HCEC 1CT (cell line): Measurements from ENCODE around the gene UCK2.

ENCODE experiments used
- DNase-seq: peaks from one replicate; pipeline ENCODE4 v3.0.0-alpha.2; 2017

Gene UCK2

GRCh38 chr1:165834881-165835280 is 7.5 kb downstream of the UCK2 start:
- no peak for DNase-seq

GRCh38 chr1:165836664-165837482 is 9.5 kb downstream of the UCK2 start:
- no peak for DNase-seq

GRCh38 chr1:165837838-165838364 is 10.5 kb downstream of the UCK2 start:
- no peak for DNase-seq

- no peak for DNase-seq
These were observed 13.0 kb downstream of the UCK2 start for GRCh38 chr1:165840423-165840822.

- DNase-seq, result peak; percentile 88
These were observed 14.2 kb downstream of the UCK2 start for GRCh38 chr1:165841582-165842017.

GRCh38 chr1:165842023-165842670 is 14.7 kb downstream of the UCK2 start:
- no peak for DNase-seq

GRCh38 chr1:165842671-165843129 is 15.3 kb downstream of the UCK2 start:
- DNase-seq, result peak; percentile 28

GRCh38 chr1:165843304-165843703 is 15.9 kb downstream of the UCK2 start:
- DNase-seq, result peak; percentile 60

GRCh38 chr1:165844114-165844798 is 16.8 kb downstream of the UCK2 start:
- DNase-seq, result no peak

- DNase-seq, result no peak
These were observed 17.5 kb downstream of the UCK2 start for GRCh38 chr1:165844933-165845332.

GRCh38 chr1:165845569-165845968 is 18.2 kb downstream of the UCK2 start:
- no peak for DNase-seq

- DNase-seq, result no peak
These were observed 18.8 kb downstream of the UCK2 start for GRCh38 chr1:165845992-165846748.

- DNase-seq, result no peak
These were observed 20.1 kb downstream of the UCK2 start for GRCh38 chr1:165847486-165847885.

GRCh38 chr1:165849353-165850133 is 22.1 kb downstream of the UCK2 start:
- no peak for DNase-seq

- no peak for DNase-seq
These were observed 23.7 kb downstream of the UCK2 start for GRCh38 chr1:165851034-165851658.

- DNase-seq, result no peak
These were observed 25.5 kb downstream of the UCK2 start for GRCh38 chr1:165852871-165853270.

- peak; percentile 46 for DNase-seq
These were observed 26.2 kb downstream of the UCK2 start for GRCh38 chr1:165853528-165854075.

- peak; percentile 94 for DNase-seq
These were observed 26.9 kb downstream of the UCK2 start for GRCh38 chr1:165854101-165854845.

- no peak for DNase-seq
These were observed 27.8 kb downstream of the UCK2 start for GRCh38 chr1:165855010-165855838.
